ENCODE measurements around the gene FAN1.

FAN1 gene

GRCh38 chr15:30901889-30902288, 1.8 kb upstream of the FAN1 start:
- DNase-seq (ENCODE audit: low read depth), result no peak
- no peak overlapping the region for H3K4me3 ChIP-seq (ENCODE audit: low read depth, low read length)
- TF ChIP-seq, protein P1, sequence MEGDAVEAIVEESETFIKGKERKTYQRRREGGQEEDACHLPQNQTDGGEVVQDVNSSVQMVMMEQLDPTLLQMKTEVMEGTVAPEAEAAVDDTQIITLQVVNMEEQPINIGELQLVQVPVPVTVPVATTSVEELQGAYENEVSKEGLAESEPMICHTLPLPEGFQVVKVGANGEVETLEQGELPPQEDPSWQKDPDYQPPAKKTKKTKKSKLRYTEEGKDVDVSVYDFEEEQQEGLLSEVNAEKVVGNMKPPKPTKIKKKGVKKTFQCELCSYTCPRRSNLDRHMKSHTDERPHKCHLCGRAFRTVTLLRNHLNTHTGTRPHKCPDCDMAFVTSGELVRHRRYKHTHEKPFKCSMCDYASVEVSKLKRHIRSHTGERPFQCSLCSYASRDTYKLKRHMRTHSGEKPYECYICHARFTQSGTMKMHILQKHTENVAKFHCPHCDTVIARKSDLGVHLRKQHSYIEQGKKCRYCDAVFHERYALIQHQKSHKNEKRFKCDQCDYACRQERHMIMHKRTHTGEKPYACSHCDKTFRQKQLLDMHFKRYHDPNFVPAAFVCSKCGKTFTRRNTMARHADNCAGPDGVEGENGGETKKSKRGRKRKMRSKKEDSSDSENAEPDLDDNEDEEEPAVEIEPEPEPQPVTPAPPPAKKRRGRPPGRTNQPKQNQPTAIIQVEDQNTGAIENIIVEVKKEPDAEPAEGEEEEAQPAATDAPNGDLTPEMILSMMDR (conservative IDR thresholded peaks at IDR 0.05; ENCODE audit: low read depth, low read length), result no peak

- TF ChIP-seq, protein P1 (conservative IDR thresholded peaks at IDR 0.05; ENCODE audit: low read depth, low read length), result no peak
- no peak for DNase-seq (ENCODE audit: low read depth)
- no peak overlapping the region for H3K4me3 ChIP-seq (ENCODE audit: low read depth, low read length)
Observed at GRCh38 chr15:30904812-30905211, 1.1 kb downstream of the FAN1 start.

DNA sequence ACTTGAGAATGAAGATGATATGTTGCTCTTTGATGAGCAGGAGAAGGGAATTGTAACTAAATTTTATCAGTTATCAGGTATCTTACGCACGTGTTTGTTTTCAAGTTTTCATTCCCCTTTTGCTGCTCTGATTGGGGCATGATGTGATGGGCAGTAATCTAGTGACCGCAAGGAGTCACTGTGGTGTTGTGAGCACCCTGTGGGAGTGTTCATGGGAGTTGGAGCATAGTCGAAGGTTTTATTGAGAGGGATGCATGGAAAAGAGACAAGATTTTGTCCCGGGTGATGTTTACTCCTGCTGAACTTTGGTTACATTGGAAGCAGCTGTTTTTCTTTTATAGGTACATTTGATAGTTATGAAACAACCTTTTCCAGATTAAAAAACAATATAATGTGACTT, 2.1 kb downstream of the FAN1 start:
- TF ChIP-seq, protein P1 (conservative IDR thresholded peaks at IDR 0.05; ENCODE audit: low read depth, low read length), result peak; percentile 45
- no peak overlapping the region for H3K4me3 ChIP-seq (ENCODE audit: low read depth, low read length)
- peak; percentile 30 for DNase-seq (ENCODE audit: low read depth)

DNA sequence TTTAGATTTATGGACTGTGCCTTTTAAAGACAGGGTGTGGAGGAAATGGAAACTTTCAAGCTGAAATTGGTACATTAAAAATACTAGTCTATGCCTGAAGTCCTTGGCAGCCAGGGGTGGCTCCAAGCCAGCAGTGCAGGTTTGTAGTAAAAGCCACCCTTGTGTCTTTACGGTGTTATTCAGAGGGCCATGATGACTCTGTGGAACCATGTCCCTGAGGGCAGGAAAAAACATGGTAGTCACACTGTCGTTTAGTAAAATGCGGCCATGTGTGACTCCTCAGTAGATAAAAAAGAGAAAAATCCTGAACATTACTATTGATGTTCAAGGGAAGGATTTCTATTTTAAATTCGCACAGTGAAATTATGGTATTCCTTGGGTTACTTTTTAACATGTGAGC, 2.7 kb downstream of the FAN1 start:
- no peak for DNase-seq (ENCODE audit: low read depth)
- no peak overlapping the region for H3K4me3 ChIP-seq (ENCODE audit: low read depth, low read length)
- TF ChIP-seq, protein P1 (conservative IDR thresholded peaks at IDR 0.05; ENCODE audit: low read depth, low read length), result no peak

GRCh38 chr15:30913761-30914160, 10.0 kb downstream of the FAN1 start:
- DNase-seq (ENCODE audit: low read depth), result no peak
- TF ChIP-seq, protein P1 (conservative IDR thresholded peaks at IDR 0.05; ENCODE audit: low read depth, low read length), result no peak
- no peak overlapping the region for H3K4me3 ChIP-seq (ENCODE audit: low read depth, low read length)

- DNase-seq (ENCODE audit: low read depth), result no peak
- TF ChIP-seq, protein P1 (conservative IDR thresholded peaks at IDR 0.05; ENCODE audit: low read depth, low read length), result no peak
- H3K4me3 ChIP-seq (ENCODE audit: low read depth, low read length), result no peak overlapping the region
Observed at GRCh38 chr15:30917013-30917412, 13.3 kb downstream of the FAN1 start.

DNA sequence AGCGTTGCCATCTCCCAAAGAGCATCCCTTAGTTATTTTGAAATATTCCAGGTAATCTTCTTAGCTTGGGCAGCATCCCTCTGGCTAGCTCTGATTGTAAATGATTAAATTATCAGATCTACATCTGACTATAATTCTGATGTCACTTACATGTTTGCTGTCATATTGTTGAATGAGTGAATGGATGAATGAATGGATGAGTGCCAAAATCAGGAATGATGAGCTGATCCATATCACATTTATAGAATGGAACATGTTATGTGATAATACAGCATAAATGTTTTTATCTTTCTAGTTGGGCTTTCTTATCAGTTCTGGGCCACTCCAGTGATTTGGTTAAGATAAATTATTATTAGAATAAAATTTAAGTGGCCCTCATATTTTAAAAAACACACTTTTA, 14.0 kb downstream of the FAN1 start:
- no peak overlapping the region for H3K4me3 ChIP-seq (ENCODE audit: low read depth, low read length)
- TF ChIP-seq, protein P1 (conservative IDR thresholded peaks at IDR 0.05; ENCODE audit: low read depth, low read length), result no peak
- no peak for DNase-seq (ENCODE audit: low read depth)

Data from choroid plexus epithelial cell (primary cell).